Esophagus muscularis mucosa (tissue), 4 donors: ENCODE data around the gene ZXDC. TPM values are rescaled to one million over a fixed set of nuclear protein-coding genes. Genes with fewer than 3 reads are reported as not detected.

Experiments
- DNase-seq: peaks from one replicate; pipeline ENCODE4 v3.0.0-alpha.2; 2017; ENCODE audit errors: extremely low spot score
- H3K27ac ChIP-seq, 4 donors: fragments of 200-600 bp; sonication (generic); replicated peaks in 1 of 4; 1 replicate in 3 of 4; 2 replicates in 1 of 4; pipeline ENCODE4 v1.5.1; 2016 to 2019; ENCODE audit warnings: mild to moderate bottlenecking in 1 of 4
- H3K27me3 ChIP-seq, 4 donors: fragments of 200-600 bp; sonication (generic); one replicate each; pipeline versions ENCODE4 v1.5.1 to v1.6.0; 2016 to 2019
- H3K36me3 ChIP-seq, 4 donors: fragments of 200-600 bp; sonication (generic); one replicate each; pipeline ENCODE4 v1.5.1; 2016 to 2019
- H3K4me1 ChIP-seq, 4 donors: fragments of 200-600 bp; sonication (generic); one replicate each; pipeline ENCODE4 v1.5.1; 2016 to 2019
- H3K4me3 ChIP-seq, 4 donors: fragments of 200-600 bp; sonication (generic); 1 replicate in 2 of 4; 2 replicates in 2 of 4; pipeline ENCODE4 v1.5.1; 2016 to 2019; ENCODE audit warnings: mild to moderate bottlenecking in 4 of 4, moderate library complexity in 1 of 4
- H3K9me3 ChIP-seq, 4 donors: fragments of 200-600 bp; sonication (generic); 1 replicate in 3 of 4; 2 replicates in 1 of 4; pipeline ENCODE4 v1.5.1; 2016 to 2019
- CTCF ChIP-seq, 3 experiments: fragments of 200-600 bp in 2 of 3; fragments of 450-650 bp in 1 of 3; sonication (generic) in 2 of 3; IDR thresholded peaks; one replicate each; pipeline ENCODE4 v1.5.1; 2017 to 2019; ENCODE audit warnings: antibody characterized with exemption in 3 of 3, mild to moderate bottlenecking in 2 of 3, moderate library complexity in 1 of 3
- EP300 ChIP-seq: sonication (generic); formaldehyde crosslinking; IDR thresholded peaks from one replicate; pipeline ENCODE4 v1.6.1; 2017; ENCODE audit warnings: antibody characterized with exemption
- POLR2A ChIP-seq: fragments of 450-650 bp; IDR thresholded peaks from one replicate; pipeline ENCODE4 v1.6.1; 2017; ENCODE audit warnings: antibody characterized with exemption, moderate library complexity, mild to moderate bottlenecking, low read depth
- POLR2AphosphoS5 ChIP-seq, 2 donors: sonication (generic); formaldehyde crosslinking; IDR thresholded peaks; one replicate each; pipeline ENCODE4 v1.6.1; 2017; ENCODE audit warnings: antibody characterized with exemption in 2 of 2
- WGBS: methylation state at CpG from one replicate; pipeline ENCODE4 v1.1.5; 2018; 5-methylcytosine and 5-hydroxymethylcytosine counted together
- intact Hi-C: fragments of 100-400 bp; cut with DNase I; formaldehyde crosslinking; loops from one replicate; pipeline ENCODE4 v1.15.1; 2023
- total RNA-seq, 4 donors: library from RNA; depleted of rRNA; stranded (reverse); fragments of >200 nt; gene quantifications; one replicate each; pipeline versions ENCODE4 v1.1.0 to v1.2.1, GENCODE V29; 2016

ZXDC gene
- total RNA-seq, 4 donors from 2014 or later, result 25.8 to 41.2 (median 38.6) TPM

DNA sequence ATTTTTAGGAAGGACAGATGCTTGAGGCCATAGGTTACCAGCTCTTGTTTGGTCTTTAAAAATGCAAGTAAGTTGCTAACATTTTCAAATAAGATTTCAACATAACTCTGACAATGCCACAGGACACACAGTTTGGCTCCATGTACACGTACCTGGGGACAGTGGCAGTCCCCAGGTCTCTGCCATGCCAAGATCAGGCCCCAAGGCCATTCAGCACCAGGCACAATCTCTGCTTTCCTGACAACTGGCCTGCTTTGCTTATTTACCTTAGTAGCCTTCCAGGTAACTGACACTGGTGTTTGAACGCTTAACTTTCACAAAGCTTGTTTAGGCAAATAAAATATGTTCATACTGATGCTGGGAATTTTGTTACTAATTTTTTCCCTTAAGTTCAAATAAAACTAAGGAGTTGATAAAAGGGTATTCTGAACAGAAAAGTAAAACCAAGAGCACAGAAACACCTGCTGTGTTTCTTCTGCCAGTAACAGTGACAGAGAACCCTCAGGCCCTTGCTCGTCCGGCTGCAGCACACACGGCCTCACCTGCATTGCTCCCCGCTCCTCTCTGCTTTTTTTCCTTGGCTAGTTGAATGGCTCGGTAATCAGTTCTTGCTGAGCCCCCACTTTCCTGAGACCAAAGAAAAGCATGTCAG, 16.5 kb downstream of the ZXDC start:
- intact Hi-C loops, result no loop called here
- DNase-seq, result no peak
- Histone ChIP-seq H3K27ac (no peak overlapping the region), H3K9me3 (no peaks in the 10 kb centered on the region), H3K4me3 (no peak overlapping the region), H3K36me3 (peaks cover 49 to 94% (median 81%) of the 10 kb centered on the region in 4 donors), H3K27me3 (no peaks in the 10 kb centered on the region), H3K4me1 (peaks cover 0 to 14% (median 1%) of the 10 kb centered on the region in 4 donors)
- WGBS, result 83% methylated on average over 7 of the region's 7 CpGs
- TF ChIP-seq CTCF (IDR thresholded peaks at IDR 0.05) (no peak), EP300 (no peak), POLR2AphosphoS5 (IDR thresholded peaks at IDR 0.05) (no peak), POLR2A (no peak)

DNA sequence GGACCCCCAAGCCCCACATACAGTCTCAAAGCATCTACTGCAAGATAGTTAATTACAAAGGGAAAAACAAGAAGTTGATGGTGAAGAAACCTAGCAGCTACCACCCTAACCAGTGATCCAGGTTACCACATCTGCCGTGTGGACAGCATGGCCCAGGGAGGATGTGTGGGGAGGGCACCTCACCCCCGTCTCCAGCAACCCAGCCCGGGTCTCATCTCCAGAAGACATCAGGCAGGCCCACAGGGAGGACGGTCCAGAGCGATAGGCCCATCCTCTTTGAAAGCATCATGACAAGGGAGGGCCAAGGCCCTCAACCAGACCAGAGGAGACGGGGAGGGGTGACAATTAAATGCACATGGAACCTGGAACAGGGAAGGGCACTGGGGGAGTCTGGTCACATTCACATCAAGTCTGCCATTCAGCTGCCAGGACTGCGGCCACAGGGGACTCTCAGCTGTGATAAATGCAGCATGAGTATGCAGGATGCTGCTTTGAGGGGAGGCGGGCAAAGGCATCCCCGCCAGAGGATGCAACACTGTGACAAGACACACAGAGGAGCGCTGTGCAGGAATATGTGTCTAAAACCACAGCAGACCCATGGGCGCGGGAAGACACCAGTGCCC, 18.8 kb downstream of the ZXDC start:
- Histone ChIP-seq H3K27me3 (no peaks in the 10 kb centered on the region), H3K27ac (no peak overlapping the region), H3K9me3 (no peaks in the 10 kb centered on the region), H3K36me3 (peaks cover 42 to 92% (median 67%) of the 10 kb centered on the region in 4 donors), H3K4me3 (no peak overlapping the region), H3K4me1 (peaks cover 0 to 12% (median 1%) of the 10 kb centered on the region in 4 donors)
- TF ChIP-seq POLR2AphosphoS5 (IDR thresholded peaks at IDR 0.05) (no peak), EP300 (no peak), POLR2A (no peak), CTCF (IDR thresholded peaks at IDR 0.05) (no peak)
- DNase-seq, result no peak
- WGBS, result 91% methylated on average over 10 of the region's 12 CpGs
- intact Hi-C loops, result no loop called here

- no peaks in the 10 kb centered on the region for H3K27me3 ChIP-seq
- no peak overlapping the region for H3K27ac ChIP-seq
- no peak for DNase-seq
- no peak for TF ChIP-seq POLR2AphosphoS5 (IDR thresholded peaks at IDR 0.05)
- H3K9me3 ChIP-seq, result no peaks in the 10 kb centered on the region
- H3K4me3 ChIP-seq, result no peak overlapping the region
- H3K36me3 ChIP-seq, result peaks cover 42 to 92% (median 67%) of the 10 kb centered on the region in 4 donors
- peaks cover 0 to 12% (median 0%) of the 10 kb centered on the region in 4 donors for H3K4me1 ChIP-seq
- 100% methylated on average over 3 of the region's 4 CpGs for WGBS
- intact Hi-C loops, result no loop called here
These were observed 19.5 kb downstream of the ZXDC start for GRCh38 chr3:126456211-126456610.

GRCh38 chr3:126454437-126455198, 21.1 kb downstream of the ZXDC start:
- Histone ChIP-seq H3K36me3 (peaks cover 31 to 90% (median 67%) of the 10 kb centered on the region in 4 donors), H3K27me3 (no peaks in the 10 kb centered on the region), H3K4me3 (no peak overlapping the region), H3K27ac (no peak overlapping the region), H3K4me1 (peaks cover 0 to 12% (median 0%) of the 10 kb centered on the region in 4 donors), H3K9me3 (no peaks in the 10 kb centered on the region)
- TF ChIP-seq CTCF (IDR thresholded peaks at IDR 0.05) (no peak), POLR2A (no peak), POLR2AphosphoS5 (IDR thresholded peaks at IDR 0.05) (no peak), EP300 (no peak)
- intact Hi-C loops, result no loop called here
- 84% methylated on average over 6 of the region's 6 CpGs for WGBS
- DNase-seq, result no peak

DNA sequence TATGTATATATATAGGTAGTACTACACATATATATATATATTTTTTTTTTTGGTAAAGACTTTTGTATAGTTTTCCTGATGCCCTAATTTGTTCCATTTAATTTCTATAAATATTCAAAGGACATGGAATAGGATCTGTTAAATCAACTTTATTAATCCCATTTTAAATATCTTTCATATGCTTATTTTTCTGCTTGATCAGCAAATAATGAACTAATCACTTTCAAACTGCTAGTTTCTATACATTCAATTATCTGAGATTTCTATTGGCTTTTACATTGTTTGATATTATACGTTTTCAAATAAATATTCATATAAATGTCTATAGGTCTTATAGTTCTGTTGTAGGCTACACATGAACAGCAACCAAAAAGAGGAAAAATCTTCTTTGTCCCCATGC, 21.7 kb downstream of the ZXDC start:
- H3K9me3 ChIP-seq, result no peaks in the 10 kb centered on the region
- peaks cover 0 to 12% (median 0%) of the 10 kb centered on the region in 4 donors for H3K4me1 ChIP-seq
- no peaks in the 10 kb centered on the region for H3K27me3 ChIP-seq
- WGBS, result 82% methylated on average over 1 of the region's 1 CpG
- H3K4me3 ChIP-seq, result no peak overlapping the region
- DNase-seq, result no peak
- H3K36me3 ChIP-seq, result peaks cover 25 to 87% (median 67%) of the 10 kb centered on the region in 4 donors
- intact Hi-C loops, result no loop called here
- no peak overlapping the region for H3K27ac ChIP-seq
- TF ChIP-seq CTCF (IDR thresholded peaks at IDR 0.05) (no peak), EP300 (no peak), POLR2AphosphoS5 (IDR thresholded peaks at IDR 0.05) (no peak)
